Measurements from ENCODE around the gene DDB1.

- TF ChIP-seq GATA3 (IDR thresholded peaks at IDR 0.05; ENCODE audit: low read depth, low read length) (no peak), GATA2 (IDR thresholded peaks at IDR 0.05; ENCODE audit: low read depth, low read length) (no peak)
Observed at GRCh38 chr11:61306221-61306620, 26.7 kb downstream of the DDB1 start.
